SU-DHL-6 (cell line): ENCODE results near the gene ACVRL1.

Experiments
- CTCF ChIP-seq: fragments of 200-600 bp; sonication (generic); IDR thresholded peaks from one replicate; pipeline ENCODE4 v1.5.1; 2017; ENCODE audit warnings: antibody characterized with exemption, mild to moderate bottlenecking, low read length, moderate library complexity; ENCODE audit not compliant: insufficient read depth, poor library complexity, severe bottlenecking
- EZH2phosphoT487 ChIP-seq: fragments of 200-600 bp; sonication (generic), shearing (Covaris generic); conservative IDR thresholded peaks from 2 replicates; pipeline ENCODE4 v1.6.1; 2018; ENCODE audit warnings: mild to moderate bottlenecking, antibody characterized with exemption, low read length, moderate library complexity, mixed read lengths

GRCh38 chr12:51907083-51907855 is at the start of gene ACVRL1:
- TF ChIP-seq CTCF (no peak), EZH2phosphoT487 (no peak)
